ENCODE measurements around the gene TNFRSF21. TPM values are rescaled to one million over a fixed set of nuclear protein-coding genes. Genes with fewer than 3 reads are reported as not detected.
"Not testable (repeated sequence)": the region's sequence is repeated elsewhere in the genome, so short reads cannot be mapped to it uniquely, and the experiment has no call there.

Gene TNFRSF21
- total RNA-seq, 2 donors from 2014 or later, result 0.07 to 0.31 TPM

DNA sequence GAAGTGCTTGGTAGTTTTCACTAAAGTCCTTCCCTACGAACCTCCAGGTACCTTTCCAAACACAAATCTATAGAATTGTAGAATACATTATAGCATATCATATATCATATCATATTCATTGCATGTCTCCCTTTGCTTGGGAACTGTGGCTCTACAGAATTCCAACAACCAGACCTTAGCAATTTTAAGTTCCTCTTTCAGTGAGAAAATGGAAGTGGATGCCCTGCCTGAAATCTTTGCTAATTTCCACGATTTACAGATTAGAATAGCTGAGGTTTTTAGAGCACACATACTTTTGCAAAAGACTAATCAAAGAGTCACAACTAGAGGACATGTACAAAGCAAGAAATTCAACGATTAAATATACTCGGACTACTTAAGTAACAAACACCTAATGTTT, 78.6 kb downstream of the TNFRSF21 start:
- H3K4me1 Mint-ChIP-seq (ENCODE audit: low read depth in 2 of 2), result no peaks in the 10 kb centered on the region
- no peak overlapping the region for H3K4me3 Mint-ChIP-seq
- no peak for ATAC-seq
- no peak for DNase-seq (ENCODE audit: low spot score)
- no peaks in the 10 kb centered on the region for H3K27me3 Mint-ChIP-seq
- peaks cover 3% of the 10 kb centered on the region for H3K9me3 Mint-ChIP-seq
- H3K27ac Mint-ChIP-seq, result no peak overlapping the region
- H3K36me3 Mint-ChIP-seq, result no peaks in the 10 kb centered on the region

- ATAC-seq (no peak), DNase-seq (ENCODE audit: low spot score) (no peak)
- peaks cover 0 to 4% of the 10 kb centered on the region in 2 donors for H3K27me3 Mint-ChIP-seq
- no peaks in the 10 kb centered on the region for H3K36me3 Mint-ChIP-seq
- no peaks in the 10 kb centered on the region for H3K4me1 Mint-ChIP-seq (ENCODE audit: low read depth in 2 of 2)
- H3K27ac Mint-ChIP-seq, result no peak overlapping the region
- peaks cover 7% of the 10 kb centered on the region for H3K9me3 Mint-ChIP-seq
- H3K4me3 Mint-ChIP-seq, result no peak overlapping the region
Measured at GRCh38 chr6:47230579-47230978, 79.1 kb downstream of the TNFRSF21 start.

GRCh38 chr6:47229255-47229654, 80.5 kb downstream of the TNFRSF21 start:
- peaks cover 0 to 4% of the 10 kb centered on the region in 2 donors for H3K27me3 Mint-ChIP-seq
- H3K27ac Mint-ChIP-seq, result no peak overlapping the region
- no peak overlapping the region for H3K4me3 Mint-ChIP-seq
- ATAC-seq, result no peak
- H3K4me1 Mint-ChIP-seq (ENCODE audit: low read depth in 2 of 2), result no peaks in the 10 kb centered on the region
- H3K36me3 Mint-ChIP-seq, result no peaks in the 10 kb centered on the region
- H3K9me3 Mint-ChIP-seq, result peaks cover 7% of the 10 kb centered on the region
- DNase-seq (ENCODE audit: low spot score), result no peak

- not testable (repeated sequence) for H3K4me1 Mint-ChIP-seq (ENCODE audit: low read depth in 2 of 2); H3K27me3 Mint-ChIP-seq; DNase-seq (ENCODE audit: low spot score); H3K9me3 Mint-ChIP-seq; H3K4me3 Mint-ChIP-seq; H3K27ac Mint-ChIP-seq; H3K36me3 Mint-ChIP-seq; ATAC-seq
Measured at GRCh38 chr6:47228093-47228492, 81.6 kb downstream of the TNFRSF21 start.

DNA sequence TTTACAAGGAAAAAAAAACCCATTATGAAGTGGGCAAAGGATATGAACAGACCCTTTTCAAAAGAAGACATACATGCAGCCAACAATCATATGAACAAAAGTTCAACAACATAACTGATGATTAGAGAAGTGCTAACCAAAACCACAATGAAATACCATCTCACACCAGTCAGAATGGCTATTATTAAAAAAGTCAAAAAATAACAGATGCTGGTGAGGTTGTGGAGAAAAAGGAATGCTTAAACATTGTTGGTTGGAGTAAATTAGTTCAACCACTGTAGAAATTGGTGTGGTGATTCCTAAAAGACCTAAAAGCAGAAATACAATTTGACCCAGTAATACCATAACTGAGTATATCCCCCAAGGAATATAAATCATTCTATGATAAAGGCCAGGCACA, 86.5 kb downstream of the TNFRSF21 start:
- H3K9me3 Mint-ChIP-seq, result peaks cover 15% of the 10 kb centered on the region
- H3K4me1 Mint-ChIP-seq (ENCODE audit: low read depth in 2 of 2); ATAC-seq; DNase-seq (ENCODE audit: low spot score); H3K27ac Mint-ChIP-seq; H3K27me3 Mint-ChIP-seq; H3K36me3 Mint-ChIP-seq; H3K4me3 Mint-ChIP-seq: not testable (repeated sequence)

- Mint-ChIP-seq H3K9me3 (peaks cover 12% of the 10 kb centered on the region), H3K4me1 (ENCODE audit: low read depth in 2 of 2) (no peaks in the 10 kb centered on the region), H3K4me3 (no peak overlapping the region), H3K27me3 (peaks cover 4% of the 10 kb centered on the region in 2 donors), H3K36me3 (no peaks in the 10 kb centered on the region), H3K27ac (no peak overlapping the region)
- DNase-seq (ENCODE audit: low spot score), result no peak
- no peak for ATAC-seq
Measured at GRCh38 chr6:47221565-47221964, 88.1 kb downstream of the TNFRSF21 start.

DNA sequence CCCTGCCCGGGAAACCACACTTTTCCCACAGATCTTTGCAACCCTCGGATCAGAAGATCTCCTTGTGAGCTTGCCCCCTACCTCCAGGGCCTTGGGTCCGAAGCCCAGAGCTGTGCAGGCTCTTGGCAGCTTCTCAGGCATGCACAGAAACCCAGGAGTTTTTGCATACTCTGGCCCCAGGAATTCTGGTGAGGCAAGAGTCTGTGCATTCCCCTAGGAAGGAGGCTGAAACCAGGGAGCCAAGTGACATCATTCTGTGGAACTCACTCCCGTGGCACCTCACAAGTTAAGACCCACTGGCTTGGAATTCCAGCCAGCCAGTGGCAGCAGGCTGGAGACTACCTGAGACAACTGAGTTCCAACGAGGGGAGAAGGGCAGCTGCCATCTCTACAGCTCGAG, 100.1 kb downstream of the TNFRSF21 start:
- H3K4me1 Mint-ChIP-seq (ENCODE audit: low read depth in 2 of 2), result no peaks in the 10 kb centered on the region
- H3K4me3 Mint-ChIP-seq, result no peak overlapping the region
- no peak overlapping the region for H3K27ac Mint-ChIP-seq
- ATAC-seq, result no peak
- no peak for DNase-seq (ENCODE audit: low spot score)
- no peaks in the 10 kb centered on the region for H3K36me3 Mint-ChIP-seq
- H3K27me3 Mint-ChIP-seq, result peaks cover 3 to 24% of the 10 kb centered on the region in 2 donors
- H3K9me3 Mint-ChIP-seq, result peaks cover 12% of the 10 kb centered on the region

DNA sequence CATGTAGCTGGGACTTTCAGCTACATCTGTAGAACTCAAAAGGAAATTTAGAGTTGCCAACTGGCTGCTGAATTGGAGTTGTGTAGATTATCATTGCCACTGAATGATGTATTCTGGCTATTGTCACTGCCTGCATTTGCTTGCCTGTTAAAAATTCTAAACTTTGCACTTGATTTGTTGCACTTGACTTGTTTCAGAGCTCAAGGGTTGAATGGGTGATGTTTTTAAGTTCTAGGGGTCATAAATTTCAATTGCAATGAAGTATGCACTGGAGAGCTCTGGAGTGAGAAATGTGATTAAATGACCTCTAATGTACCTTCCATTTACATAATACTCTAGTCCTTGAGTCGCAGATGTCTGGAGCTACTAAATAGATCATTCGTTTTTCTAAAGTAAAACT, 102.4 kb downstream of the TNFRSF21 start:
- H3K27me3 Mint-ChIP-seq, result peaks cover 3 to 24% of the 10 kb centered on the region in 2 donors
- H3K4me1 Mint-ChIP-seq (ENCODE audit: low read depth in 2 of 2), result no peaks in the 10 kb centered on the region
- no peak overlapping the region for H3K27ac Mint-ChIP-seq
- H3K4me3 Mint-ChIP-seq, result no peak overlapping the region
- H3K36me3 Mint-ChIP-seq, result no peaks in the 10 kb centered on the region
- DNase-seq (ENCODE audit: low spot score) (no peak), ATAC-seq (no peak)
- peaks cover 8% of the 10 kb centered on the region for H3K9me3 Mint-ChIP-seq

DNA sequence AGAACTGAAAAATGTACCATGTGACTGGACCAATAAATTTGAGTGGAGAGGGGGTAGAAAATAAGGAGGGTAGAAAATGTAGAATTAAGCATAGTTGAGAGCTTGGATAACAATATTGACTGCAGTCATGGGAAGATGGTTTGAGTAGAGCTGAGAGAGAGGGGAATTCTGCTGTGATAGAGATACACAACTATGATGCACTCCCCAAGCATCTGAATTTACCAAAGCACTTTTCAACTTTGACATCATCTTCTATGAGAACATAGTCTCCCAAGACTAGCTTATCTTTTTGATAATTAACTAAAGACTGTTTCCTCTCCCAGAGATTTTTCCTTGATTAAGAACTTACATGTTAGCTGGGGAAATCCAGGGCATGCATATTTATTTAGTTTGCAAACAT, 103.1 kb downstream of the TNFRSF21 start:
- Mint-ChIP-seq H3K9me3 (peaks cover 6% of the 10 kb centered on the region), H3K4me1 (ENCODE audit: low read depth in 2 of 2) (no peaks in the 10 kb centered on the region), H3K36me3 (no peaks in the 10 kb centered on the region), H3K27me3 (peaks cover 3 to 20% of the 10 kb centered on the region in 2 donors), H3K4me3 (no peak overlapping the region), H3K27ac (no peak overlapping the region)
- ATAC-seq, result no peak
- DNase-seq (ENCODE audit: low spot score), result no peak

DNA sequence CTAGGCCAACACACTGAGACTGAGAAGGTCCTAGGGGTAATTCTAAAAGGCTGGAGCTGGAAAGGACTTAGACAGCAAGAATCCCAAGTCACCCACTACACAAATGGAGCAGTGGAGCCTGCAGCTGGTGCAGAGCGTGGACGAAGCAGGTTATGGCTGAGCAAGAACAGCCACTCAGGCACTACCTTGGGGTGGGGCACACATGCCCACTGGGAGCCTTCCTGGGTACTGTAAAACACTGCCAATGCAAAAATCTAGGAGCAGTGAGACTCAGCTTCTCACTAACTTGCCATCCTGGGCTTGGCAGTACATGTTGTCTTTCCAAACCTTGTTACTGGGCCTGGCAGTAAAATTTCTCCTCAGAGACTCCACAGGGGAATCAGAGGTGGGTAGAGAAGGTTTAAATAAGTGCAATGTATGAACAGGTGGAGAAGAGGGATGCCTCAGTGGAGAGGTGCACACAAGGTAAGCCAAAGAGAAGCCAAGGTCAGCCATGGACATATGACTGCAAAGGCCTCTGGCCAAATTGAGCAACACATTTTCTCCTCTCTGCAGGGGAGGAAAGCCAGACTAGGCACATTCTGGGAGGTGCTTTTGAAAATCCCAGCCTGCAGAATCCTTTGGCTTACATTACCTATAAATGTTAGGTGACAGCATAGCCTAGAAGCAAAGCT, 105.6 kb downstream of the TNFRSF21 start:
- Mint-ChIP-seq H3K4me1 (ENCODE audit: low read depth in 2 of 2) (no peaks in the 10 kb centered on the region), H3K4me3 (no peak overlapping the region), H3K36me3 (no peaks in the 10 kb centered on the region), H3K27ac (no peak overlapping the region), H3K27me3 (peaks cover 0 to 13% of the 10 kb centered on the region in 2 donors), H3K9me3 (peaks cover 5% of the 10 kb centered on the region)
- no peak for ATAC-seq
- no peak for DNase-seq (ENCODE audit: low spot score)

DNA sequence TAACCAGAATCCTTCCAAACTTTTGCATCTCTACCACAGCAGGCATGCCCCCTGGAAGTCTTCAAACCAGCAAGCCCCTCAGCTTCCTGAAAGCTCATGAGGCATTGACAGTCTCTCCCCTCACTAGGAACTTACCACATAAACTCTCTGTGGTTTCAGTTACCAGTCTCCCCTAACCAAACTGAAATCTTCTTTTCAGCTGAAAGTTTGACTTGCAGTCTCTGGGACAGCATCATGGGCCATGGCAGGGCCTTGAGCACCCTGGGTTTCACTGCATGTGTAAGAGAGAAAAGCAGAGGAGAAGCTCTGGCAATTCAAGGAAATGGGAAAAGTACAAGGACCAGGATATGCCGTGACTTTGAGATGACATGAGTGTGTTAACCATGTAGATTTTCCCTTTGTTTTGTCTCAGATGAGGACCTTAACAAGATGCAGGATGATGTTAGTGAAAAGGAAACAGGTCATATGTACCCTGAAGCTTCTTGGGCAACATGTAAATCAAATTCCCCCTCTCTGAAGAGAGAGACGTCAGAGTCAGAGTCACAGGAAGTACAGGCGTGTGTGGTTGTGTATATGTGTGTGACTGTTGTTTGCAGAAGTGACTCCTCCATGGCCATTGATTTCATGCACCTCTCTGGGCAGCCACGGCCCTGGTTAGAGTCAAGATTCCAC, 106.3 kb downstream of the TNFRSF21 start:
- no peak overlapping the region for H3K27ac Mint-ChIP-seq
- no peak overlapping the region for H3K4me3 Mint-ChIP-seq
- no peaks in the 10 kb centered on the region for H3K4me1 Mint-ChIP-seq (ENCODE audit: low read depth in 2 of 2)
- peaks cover 0 to 13% of the 10 kb centered on the region in 2 donors for H3K27me3 Mint-ChIP-seq
- H3K9me3 Mint-ChIP-seq, result peaks cover 5% of the 10 kb centered on the region
- ATAC-seq (no peak), DNase-seq (ENCODE audit: low spot score) (no peak)
- H3K36me3 Mint-ChIP-seq, result no peaks in the 10 kb centered on the region

DNA sequence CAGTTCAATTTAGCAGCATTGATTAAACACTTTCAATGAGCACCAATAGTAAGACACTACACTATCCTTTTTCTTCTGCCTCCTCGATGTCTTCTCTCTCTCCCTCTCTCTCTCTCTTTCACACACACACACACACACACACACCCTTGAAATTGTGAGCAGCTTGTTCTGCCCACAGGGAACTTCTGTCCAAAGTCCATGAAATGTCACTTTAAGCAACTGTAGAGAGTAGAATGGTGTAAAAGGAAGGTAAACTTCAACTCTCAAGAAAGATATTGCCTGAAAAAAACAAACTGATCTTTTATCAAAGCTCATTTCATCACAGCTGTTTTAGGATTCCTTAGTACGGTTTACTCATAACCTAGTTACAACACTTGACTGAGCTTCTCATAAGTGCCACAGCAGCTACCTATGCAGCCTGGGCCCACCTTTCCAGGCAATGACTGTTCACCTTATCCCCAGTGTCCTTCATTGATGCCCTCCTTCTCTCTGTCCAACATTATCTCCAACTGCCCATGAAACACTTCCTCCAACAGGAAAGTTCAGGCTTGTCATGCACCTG, 107.0 kb downstream of the TNFRSF21 start:
- no peaks in the 10 kb centered on the region for H3K4me1 Mint-ChIP-seq (ENCODE audit: low read depth in 2 of 2)
- peaks cover 5% of the 10 kb centered on the region for H3K9me3 Mint-ChIP-seq
- H3K4me3 Mint-ChIP-seq, result no peak overlapping the region
- no peak for DNase-seq (ENCODE audit: low spot score)
- H3K27ac Mint-ChIP-seq, result no peak overlapping the region
- peaks cover 0 to 13% of the 10 kb centered on the region in 2 donors for H3K27me3 Mint-ChIP-seq
- no peaks in the 10 kb centered on the region for H3K36me3 Mint-ChIP-seq
- ATAC-seq, result no peak

- Mint-ChIP-seq H3K4me1 (ENCODE audit: low read depth in 2 of 2) (no peaks in the 10 kb centered on the region), H3K36me3 (no peaks in the 10 kb centered on the region), H3K27me3 (peaks cover 0 to 7% of the 10 kb centered on the region in 2 donors), H3K4me3 (no peak overlapping the region), H3K27ac (no peak overlapping the region), H3K9me3 (peaks cover 5% of the 10 kb centered on the region)
- no peak for DNase-seq (ENCODE audit: low spot score)
- ATAC-seq, result no peak
Measured at GRCh38 chr6:47200536-47201334, 109.0 kb downstream of the TNFRSF21 start.
